Measurements from ENCODE around the gene ARTN. TPM values are rescaled to one million over a fixed set of nuclear protein-coding genes. Genes with fewer than 3 reads are reported as not detected.
A peak's percentile ranks its signal among the peaks of the same experiment; 100 is the strongest.

ARTN gene
- total RNA-seq, 1 experiment from 2014 or later, result 36.0 TPM

DNA sequence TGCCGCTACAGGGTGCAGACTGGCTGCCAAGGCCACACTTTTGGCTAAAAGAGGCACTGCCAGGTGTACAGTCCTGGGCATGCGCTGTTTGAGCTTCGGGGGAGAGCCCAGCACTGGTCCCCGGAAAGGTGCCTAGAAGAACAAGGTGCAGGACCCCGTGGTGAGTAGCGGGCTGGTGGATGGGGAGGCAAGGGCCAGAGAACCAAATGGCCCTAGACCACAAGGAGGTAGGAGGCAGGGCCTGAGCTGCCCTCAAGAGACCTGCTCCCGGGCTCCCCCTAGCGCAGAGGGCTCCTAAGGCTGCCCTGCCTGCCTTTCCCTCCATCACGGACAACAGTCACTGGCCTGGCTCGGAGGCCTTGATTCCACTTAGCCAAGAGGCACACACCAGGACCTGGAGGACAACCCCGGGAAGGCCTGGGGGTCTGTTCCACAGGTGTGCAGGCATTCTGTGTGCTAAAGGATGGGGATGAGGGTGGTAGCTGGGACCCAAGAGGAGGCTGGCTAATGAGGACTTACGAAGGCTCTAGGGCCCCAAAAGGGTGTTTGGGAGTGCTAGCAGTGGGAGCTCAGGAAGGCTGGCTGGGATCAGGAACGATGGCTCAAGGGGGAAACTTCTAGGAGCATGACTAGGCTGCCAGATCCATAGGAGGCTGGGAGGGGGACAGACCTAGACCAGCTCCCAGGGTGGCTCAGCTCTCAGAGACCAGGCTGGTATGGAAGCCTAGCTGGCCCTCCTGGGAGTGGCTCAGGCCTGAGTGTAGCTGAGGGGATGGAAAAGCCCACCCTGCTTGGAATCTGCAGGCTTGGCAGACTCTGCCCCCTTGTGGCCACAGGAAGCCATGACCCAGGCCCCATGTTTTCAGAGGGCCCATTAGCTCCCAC lies 742 bp downstream of the ARTN start:
- Histone ChIP-seq H3K9ac (ENCODE audit: low read length) (peak overlapping the region; percentile 64), H3K4me1 (ENCODE audit: insufficient read depth, low read length) (peaks cover 56% of the 10 kb centered on the region)
- DNase-seq, result peak; percentile 75

DNA sequence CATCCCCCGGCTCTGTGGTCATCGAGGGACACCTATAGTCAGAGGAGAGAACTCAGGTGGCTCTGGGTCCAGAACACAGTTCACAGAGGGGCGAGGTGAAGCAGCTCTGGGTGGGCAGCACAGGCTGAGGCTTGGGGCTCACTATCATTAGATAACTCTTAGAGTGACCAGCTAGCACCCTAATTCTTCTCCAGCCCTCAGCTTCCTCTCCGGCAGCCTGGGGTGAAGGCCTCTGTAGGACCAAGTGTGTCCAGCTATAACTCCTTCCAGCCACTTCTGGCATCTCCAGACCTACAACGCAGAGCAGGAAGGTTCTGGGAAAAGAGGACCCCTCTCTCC lies 1.4 kb downstream of the ARTN start:
- TF ChIP-seq, protein P1, sequence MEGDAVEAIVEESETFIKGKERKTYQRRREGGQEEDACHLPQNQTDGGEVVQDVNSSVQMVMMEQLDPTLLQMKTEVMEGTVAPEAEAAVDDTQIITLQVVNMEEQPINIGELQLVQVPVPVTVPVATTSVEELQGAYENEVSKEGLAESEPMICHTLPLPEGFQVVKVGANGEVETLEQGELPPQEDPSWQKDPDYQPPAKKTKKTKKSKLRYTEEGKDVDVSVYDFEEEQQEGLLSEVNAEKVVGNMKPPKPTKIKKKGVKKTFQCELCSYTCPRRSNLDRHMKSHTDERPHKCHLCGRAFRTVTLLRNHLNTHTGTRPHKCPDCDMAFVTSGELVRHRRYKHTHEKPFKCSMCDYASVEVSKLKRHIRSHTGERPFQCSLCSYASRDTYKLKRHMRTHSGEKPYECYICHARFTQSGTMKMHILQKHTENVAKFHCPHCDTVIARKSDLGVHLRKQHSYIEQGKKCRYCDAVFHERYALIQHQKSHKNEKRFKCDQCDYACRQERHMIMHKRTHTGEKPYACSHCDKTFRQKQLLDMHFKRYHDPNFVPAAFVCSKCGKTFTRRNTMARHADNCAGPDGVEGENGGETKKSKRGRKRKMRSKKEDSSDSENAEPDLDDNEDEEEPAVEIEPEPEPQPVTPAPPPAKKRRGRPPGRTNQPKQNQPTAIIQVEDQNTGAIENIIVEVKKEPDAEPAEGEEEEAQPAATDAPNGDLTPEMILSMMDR (conservative IDR thresholded peaks at IDR 0.05; ENCODE audit: low read depth, low read length), result no peak
- TF ChIP-seq EZH2phosphoT487 (IDR thresholded peaks at IDR 0.05; ENCODE audit: borderline replicate concordance, low read length) (no peak), EZH2 (IDR thresholded peaks at IDR 0.05; ENCODE audit: low read length, unreplicated experiment) (no peak)
- BruUV-seq (replicated peaks), result no TSS peak
- ChIA-PET POLR2A (ENCODE audit: unreplicated experiment) (no interaction called here), CTCF (interaction anchor here (0.6 to 3.9 kb wide), 9 partner anchors 11 to 228 kb away, joined by 3 to 83 read pairs (median 4); partner anchors contain the start of genes DPH2 and ST3GAL3)
- H3K27ac ChIP-seq (ENCODE audit: low read length), result no peak overlapping the region
- no peaks in the 10 kb centered on the region for H3K27me3 ChIP-seq (ENCODE audit: low read length)
- H3K9me3 ChIP-seq (ENCODE audit: low read length), result no peaks in the 10 kb centered on the region
- intact Hi-C loops (cut with micrococcal nuclease), result loop anchor here (1.0 to 5.0 kb wide), 4 partner anchors 88 to 406 kb away; no protein-coding TSS in a partner anchor
- no peaks in the 10 kb centered on the region; the same call in 1 of the 2 replicates for H3K36me3 ChIP-seq (ENCODE audit: low read depth, low read length)
- H3F3A ChIP-seq (ENCODE audit: low read length, unreplicated experiment), result no peaks in the 10 kb centered on the region
- H3K9ac ChIP-seq (ENCODE audit: low read length), result no peak overlapping the region
- H3K79me2 ChIP-seq (ENCODE audit: low read length), result peaks cover 6% of the 10 kb centered on the region; the same call in 1 of the 2 replicates
- no peaks in the 10 kb centered on the region for H3K9me2 ChIP-seq (replicated peaks; ENCODE audit: low read length)
- H3K4me1 ChIP-seq (ENCODE audit: insufficient read depth, low read length), result peaks cover 50% of the 10 kb centered on the region
- H4K20me1 ChIP-seq (ENCODE audit: low read length), result no peaks in the 10 kb centered on the region
- ATAC-seq (no peak), DNase-seq (no peak)
- peak overlapping the region; percentile 82 for H3K4me2 ChIP-seq (ENCODE audit: low read length)
- peak overlapping the region; percentile 68; the same call in 1 of the 2 replicates for H3K4me3 ChIP-seq (ENCODE audit: low read length)
- no peak overlapping the region for H2AFZ ChIP-seq (ENCODE audit: low read length)

More for the DNA sequence above, 742 bp downstream of the ARTN start:
- no peaks in the 10 kb centered on the region for H3K9me3 ChIP-seq (ENCODE audit: low read length)
- no peaks in the 10 kb centered on the region for H3K27me3 ChIP-seq (ENCODE audit: low read length)
- BruUV-seq (replicated peaks), result TSS peak; percentile 26
- H3K27ac ChIP-seq (ENCODE audit: low read length), result peak overlapping the region; percentile 55
- TF ChIP-seq, protein P1 (conservative IDR thresholded peaks at IDR 0.05; ENCODE audit: low read depth, low read length), result peak; percentile 67
- no peak for TF ChIP-seq EZH2 (IDR thresholded peaks at IDR 0.05; ENCODE audit: low read length, unreplicated experiment)
- H3K79me2 ChIP-seq (ENCODE audit: low read length), result peaks cover 6% of the 10 kb centered on the region; the same call in 1 of the 2 replicates
- no peaks in the 10 kb centered on the region for H4K20me1 ChIP-seq (ENCODE audit: low read length)
- ChIA-PET CTCF (interaction anchor here (0.6 to 3.9 kb wide), 12 partner anchors 12 to 227 kb away, joined by 3 to 83 read pairs (median 4); partner anchors contain the start of genes DPH2, IPO13 and ST3GAL3), POLR2A (ENCODE audit: unreplicated experiment) (interaction anchor here (0.5 kb wide), 1 partner anchor 169 kb away, joined by 4 read pairs; no protein-coding TSS in a partner anchor)
- intact Hi-C loops (cut with micrococcal nuclease), result loop anchor here (1.0 to 5.0 kb wide), 4 partner anchors 87 to 406 kb away; no protein-coding TSS in a partner anchor
- peak; percentile 53 for ATAC-seq
- H3K4me2 ChIP-seq (ENCODE audit: low read length), result peak overlapping the region; percentile 82
- peak overlapping the region; percentile 68 for H3K4me3 ChIP-seq (ENCODE audit: low read length)
- H2AFZ ChIP-seq (ENCODE audit: low read length), result peak overlapping the region; percentile 77
- no peaks in the 10 kb centered on the region; the same call in 1 of the 2 replicates for H3K36me3 ChIP-seq (ENCODE audit: low read depth, low read length)
- no peaks in the 10 kb centered on the region for H3K9me2 ChIP-seq (replicated peaks; ENCODE audit: low read length)
- H3F3A ChIP-seq (ENCODE audit: low read length, unreplicated experiment), result no peaks in the 10 kb centered on the region

Data from PC-3 (cell line).